GM23338 (cell line): Measurements from ENCODE around the gene RCOR1. TPM values are rescaled to one million over a fixed set of nuclear protein-coding genes. Genes with fewer than 3 reads are reported as not detected.
A peak's percentile ranks its signal among the peaks of the same experiment; 100 is the strongest.

Source experiments
- ATAC-seq: fragments of 200-7000 bp; cut with Tn5 transposase; 3 replicates; pipeline ENCODE4 v1.9.1; 2020
- DNase-seq: peaks from one replicate; pipeline ENCODE4 v3.0.0-alpha.2; 2015; ENCODE audit warnings: low spot score
- H2AFZ ChIP-seq: fragments of 200-600 bp; sonication (generic); 2 replicates; pipeline ENCODE4 v1.8.0; 2016; ENCODE audit warnings: antibody characterized with exemption, mild to moderate bottlenecking, moderate library complexity
- H3F3A ChIP-seq: fragments of 200-600 bp; sonication (generic); replicated peaks from 2 replicates; pipeline ENCODE4 v1.8.0; 2017; ENCODE audit warnings: antibody characterized with exemption, mixed run types, low read depth
- H3K27ac ChIP-seq: fragments of 200-600 bp; sonication (generic); 2 replicates; pipeline ENCODE4 v1.6.1; 2016; ENCODE audit warnings: low read depth
- H3K27me3 ChIP-seq: fragments of 200-600 bp; sonication (generic); 2 replicates; pipeline ENCODE4 v1.8.0; 2016; ENCODE audit warnings: mild to moderate bottlenecking, mixed run types, moderate library complexity; ENCODE audit not compliant: insufficient read depth
- H3K36me3 ChIP-seq: fragments of 200-600 bp; sonication (generic); 2 replicates; pipeline ENCODE4 v1.8.0; 2016; ENCODE audit warnings: mild to moderate bottlenecking; ENCODE audit not compliant: insufficient read depth
- H3K4me1 ChIP-seq: fragments of 200-600 bp; sonication (generic); 2 replicates; pipeline ENCODE4 v1.8.0; 2016; ENCODE audit warnings: mild to moderate bottlenecking, moderate library complexity; ENCODE audit not compliant: insufficient read depth
- H3K4me2 ChIP-seq: fragments of 200-600 bp; sonication (generic); 2 replicates; pipeline ENCODE4 v1.7.1; 2017; ENCODE audit warnings: mixed run types
- H3K4me3 ChIP-seq: fragments of 200-600 bp; sonication (generic); 2 replicates; pipeline ENCODE4 v1.6.1; 2016; ENCODE audit warnings: mixed run types
- H3K79me2 ChIP-seq: fragments of 200-600 bp; sonication (generic); replicated peaks from 2 replicates; pipeline ENCODE4 v1.8.0; 2017; ENCODE audit warnings: mild to moderate bottlenecking; ENCODE audit not compliant: insufficient read depth
- H3K9me2 ChIP-seq: fragments of 200-600 bp; sonication (generic); 2 replicates; pipeline ENCODE4 v1.8.0; 2017; ENCODE audit not compliant: insufficient read depth
- H4K20me1 ChIP-seq: fragments of 200-600 bp; sonication (generic); replicated peaks from 2 replicates; pipeline ENCODE4 v1.8.0; 2017; ENCODE audit warnings: mild to moderate bottlenecking; ENCODE audit not compliant: insufficient read depth
- H3K27ac Mint-ChIP-seq: 2 replicates; pipeline ENCODE4 v1.8.0; 2020; ENCODE audit warnings: inconsistent platforms, mild to moderate bottlenecking, moderate library complexity, mixed read lengths
- H3K27me3 Mint-ChIP-seq: 3 replicates; pipeline ENCODE4 v1.8.0; 2022; ENCODE audit warnings: low read depth, mild to moderate bottlenecking, moderate library complexity, mixed read lengths, inconsistent platforms; ENCODE audit not compliant: insufficient read depth, poor library complexity
- H3K36me3 Mint-ChIP-seq: 3 replicates; pipeline ENCODE4 v1.8.0; 2021; ENCODE audit warnings: low read depth, mild to moderate bottlenecking, inconsistent platforms, moderate library complexity, mixed read lengths
- H3K4me1 Mint-ChIP-seq: 3 replicates; pipeline ENCODE4 v1.8.0; 2020; ENCODE audit warnings: mild to moderate bottlenecking, inconsistent platforms, mixed read lengths
- H3K4me3 Mint-ChIP-seq: 3 replicates; pipeline ENCODE4 v1.8.0; 2021; ENCODE audit warnings: moderate library complexity, mild to moderate bottlenecking, inconsistent platforms, mixed read lengths
- H3K9me3 Mint-ChIP-seq: 3 replicates; pipeline ENCODE4 v1.8.0; 2020; ENCODE audit warnings: moderate library complexity, mild to moderate bottlenecking, inconsistent platforms, mixed read lengths
- CREB1 ChIP-seq: fragments of 250-450 bp; sonication (Bioruptor Pico); IDR thresholded peaks from 2 replicates; pipeline ENCODE4 v1.5.0; 2020; ENCODE audit warnings: low read depth, mild to moderate bottlenecking, moderate library complexity
- CTCF ChIP-seq, 2 experiments: fragments of 200-600 bp in 1 of 2; sonication (generic) in 1 of 2; conservative IDR thresholded peaks; 2 replicates each; pipeline versions ENCODE4 v1.5.1 to v1.6.1; 2016 to 2017; ENCODE audit warnings: antibody characterized with exemption in 2 of 2, low read depth in 2 of 2, mild to moderate bottlenecking in 2 of 2, moderate library complexity in 1 of 2
- EZH2 ChIP-seq: fragments of 200-600 bp; sonication (generic); IDR thresholded peaks from one replicate; pipeline ENCODE4 v1.8.0; 2017; ENCODE audit warnings: antibody characterized with exemption, mild to moderate bottlenecking, low read depth; ENCODE audit not compliant: unreplicated experiment
- EZH2phosphoT487 ChIP-seq: fragments of 200-600 bp; sonication (generic); IDR thresholded peaks from one replicate; pipeline ENCODE4 v1.8.1; 2018; ENCODE audit warnings: antibody characterized with exemption; ENCODE audit not compliant: unreplicated experiment
- JUNB ChIP-seq: IDR thresholded peaks from one replicate; pipeline ENCODE4 v1.6.1; 2016; ENCODE audit warnings: antibody characterized with exemption; ENCODE audit not compliant: unreplicated experiment
- NANOG ChIP-seq: IDR thresholded peaks from 2 replicates; pipeline ENCODE4 v1.6.1; 2016; ENCODE audit warnings: antibody characterized with exemption, borderline replicate concordance
- POLR2AphosphoS5 ChIP-seq: IDR thresholded peaks from 2 replicates; pipeline ENCODE4 v1.6.1; 2016; ENCODE audit warnings: antibody characterized with exemption, low read depth
- REST ChIP-seq: IDR thresholded peaks from one replicate; pipeline ENCODE4 v1.6.1; 2018; ENCODE audit warnings: antibody characterized with exemption; ENCODE audit not compliant: unreplicated experiment
- STAT1 ChIP-seq: IDR thresholded peaks from one replicate; pipeline ENCODE4 v1.6.1; 2016; ENCODE audit warnings: antibody characterized with exemption; ENCODE audit not compliant: unreplicated experiment
- ZNF114 ChIP-seq: fragments of 250-450 bp; sonication (Bioruptor Pico); IDR thresholded peaks from 2 replicates; pipeline ENCODE4 v1.5.0; 2020; ENCODE audit warnings: mild to moderate bottlenecking, moderate library complexity
- ZNF331 ChIP-seq: fragments of 250-450 bp; sonication (Bioruptor Pico); IDR thresholded peaks from 2 replicates; pipeline ENCODE4 v1.5.0; 2020; ENCODE audit warnings: low read depth, mild to moderate bottlenecking, moderate library complexity
- polyA plus RNA-seq: library from polyadenylated mRNA; unstranded; fragments of >200 nt; fragmentation: Nextera tagmentation; extraction: Ambion mirVana; gene quantifications from 2 replicates; pipeline ENCODE4 v1.2.1, GENCODE V29; 2016
- total RNA-seq: library from RNA; depleted of rRNA; stranded (reverse); fragments of >200 nt; shearing (Covaris generic); gene quantifications from 2 replicates; pipeline ENCODE4 v1.2.3, GENCODE V29; 2014

Gene RCOR1
- total and polyA plus RNA-seq, 2 experiments from 2014 or later: 7.6 to 26.1 TPM

GRCh38 chr14:102593061-102593824 lies 794 bp downstream of the RCOR1 start:
- Histone ChIP-seq H2AFZ (no peak overlapping the region), H3K4me2 (peak overlapping the region; percentile 75), H3K4me3 (peak overlapping the region; percentile 70), H3K27me3 (no peaks in the 10 kb centered on the region), H3K27ac (no peak overlapping the region), H3K79me2 (peaks cover 51% of the 10 kb centered on the region), H3F3A (0 out of 2 replicates have a peak, but pooled peaks cover 11% of the 10 kb centered on the region), H3K36me3 (no peaks in the 10 kb centered on the region; the same call in 1 of the 2 replicates), H4K20me1 (peaks cover 23% of the 10 kb centered on the region; the same call in 1 of the 2 replicates), H3K9me2 (no peaks in the 10 kb centered on the region), H3K4me1 (peaks cover 19% of the 10 kb centered on the region)
- H3K4me1 Mint-ChIP-seq: peaks cover 33% of the 10 kb centered on the region
- no peaks in the 10 kb centered on the region for H3K9me3 Mint-ChIP-seq
- peak; percentile 60 for DNase-seq
- no peak overlapping the region for H3K27ac Mint-ChIP-seq
- peak in 1 of 2 experiments; percentile 8; a peak in 1 of 4 replicates for TF ChIP-seq CTCF (conservative IDR thresholded peaks at IDR 0.05; ENCODE audit: low read depth in 2 of 2)
- TF ChIP-seq NANOG: no peak
- peaks cover 8% of the 10 kb centered on the region for H3K27me3 Mint-ChIP-seq
- peak overlapping the region; percentile 85 for H3K4me3 Mint-ChIP-seq
- peak; percentile 8 for ATAC-seq
- H3K36me3 Mint-ChIP-seq: peaks cover 15% of the 10 kb centered on the region

GRCh38 chr14:102593825-102594137 lies 1.3 kb downstream of the RCOR1 start:
- Histone ChIP-seq H2AFZ (no peak overlapping the region), H3K27me3 (no peaks in the 10 kb centered on the region), H3K4me1 (peaks cover 19% of the 10 kb centered on the region), H3F3A (0 out of 2 replicates have a peak, but pooled peaks cover 11% of the 10 kb centered on the region), H3K79me2 (peaks cover 57% of the 10 kb centered on the region), H3K4me3 (peak overlapping the region; percentile 70), H3K4me2 (peak overlapping the region; percentile 75), H3K9me2 (no peaks in the 10 kb centered on the region), H4K20me1 (peaks cover 25% of the 10 kb centered on the region; the same call in 1 of the 2 replicates), H3K36me3 (no peaks in the 10 kb centered on the region; the same call in 1 of the 2 replicates), H3K27ac (no peak overlapping the region)
- Mint-ChIP-seq H3K27ac (no peak overlapping the region), H3K36me3 (peaks cover 15% of the 10 kb centered on the region), H3K4me1 (peaks cover 33% of the 10 kb centered on the region), H3K4me3 (peak overlapping the region; percentile 85), H3K9me3 (no peaks in the 10 kb centered on the region), H3K27me3 (peaks cover 8% of the 10 kb centered on the region)
- ATAC-seq (no peak), DNase-seq (no peak)
- no peak for TF ChIP-seq ZNF331 (CRISPR knock-in tag)
- no peak for TF ChIP-seq CTCF (conservative IDR thresholded peaks at IDR 0.05; ENCODE audit: low read depth in 2 of 2)
- TF ChIP-seq EZH2: no peak
- TF ChIP-seq JUNB: no peak
- TF ChIP-seq POLR2AphosphoS5: no peak
- no peak for TF ChIP-seq ZNF114
- TF ChIP-seq EZH2phosphoT487: no peak
- TF ChIP-seq REST: no peak
- TF ChIP-seq NANOG: no peak
- TF ChIP-seq STAT1: no peak
- TF ChIP-seq CREB1: no peak
